ENCODE results near the gene LEPR. TPM values are rescaled to one million over a fixed set of nuclear protein-coding genes. Genes with fewer than 3 reads are reported as not detected.
A peak's percentile ranks its signal among the peaks of the same experiment; 100 is the strongest.
"Not testable (repeated sequence)": the region's sequence is repeated elsewhere in the genome, so short reads cannot be mapped to it uniquely, and the experiment has no call there.

The LEPR gene
- total RNA-seq (2014; rRNA removed; shearing (Covaris generic); ENCODE audit: low replicate concordance): 1.4 and 1.5 TPM in 2 replicates

GRCh38 chr1:65420590-65421350 is at the start of gene LEPR, which contains the start of gene LEPROT:
TSS of gene LEPR (plus strand) at chr1:65420668. CDS start at chr1:65565566, 144,898 bp downstream.
TSS of gene LEPROT (plus strand) at chr1:65420668. CDS start at chr1:65420725, 57 bp downstream.
- H3K4me3 ChIP-seq (ENCODE audit: low read length): peak within 1 kb of the TSS; percentile 95
- no peaks in the 10 kb centered on the region for H3K9me3 ChIP-seq (ENCODE audit: low read length)
- no peaks in the 10 kb centered on the region for H3K27me3 ChIP-seq (ENCODE audit: low read length)
- no peaks in the 10 kb centered on the region for H3K9me2 ChIP-seq (replicated peaks; ENCODE audit: insufficient read depth, low read length)
- peak within 1 kb of the TSS; percentile 85 for H3K9ac ChIP-seq (ENCODE audit: low read length)
- peaks cover 38% of the 10 kb centered on the region for H3K4me1 ChIP-seq (ENCODE audit: low read length)
- no peaks in the 10 kb centered on the region for H4K20me1 ChIP-seq (ENCODE audit: insufficient read depth, low read depth, low read length)
- peak within 1 kb of the TSS; percentile 88 for H3K4me2 ChIP-seq (ENCODE audit: low read depth, low read length, poor library complexity, severe bottlenecking)
- no peak for DNase-seq
- peak within 1 kb of the TSS; percentile 57 for H3K27ac ChIP-seq (ENCODE audit: low read length)
- H2AFZ ChIP-seq (ENCODE audit: low read length): peak within 1 kb of the TSS; percentile 100
- 0 out of 2 replicates have a peak, but pooled peaks cover 3% of the 10 kb centered on the region for H3K36me3 ChIP-seq (ENCODE audit: insufficient read depth, low read length)
- peaks cover 42% of the 10 kb centered on the region for H3K79me2 ChIP-seq (ENCODE audit: low read length)

GRCh38 chr1:65371544-65371943 is 48.9 kb upstream of the LEPR start:
- Histone ChIP-seq H3K9ac (ENCODE audit: low read length) (no peak overlapping the region), H3K36me3 (ENCODE audit: insufficient read depth, low read length) (no peaks in the 10 kb centered on the region), H3K9me2 (replicated peaks; ENCODE audit: insufficient read depth, low read length) (no peaks in the 10 kb centered on the region), H3K4me1 (ENCODE audit: low read length) (no peaks in the 10 kb centered on the region), H3K79me2 (ENCODE audit: low read length) (no peaks in the 10 kb centered on the region), H2AFZ (ENCODE audit: low read length) (no peak overlapping the region), H3K4me3 (ENCODE audit: low read length) (no peak overlapping the region), H3K9me3 (ENCODE audit: low read length) (no peaks in the 10 kb centered on the region), H3K4me2 (ENCODE audit: low read depth, low read length, poor library complexity, severe bottlenecking) (no peak overlapping the region), H4K20me1 (ENCODE audit: insufficient read depth, low read depth, low read length) (no peaks in the 10 kb centered on the region), H3K27ac (ENCODE audit: low read length) (no peak overlapping the region), H3K27me3 (ENCODE audit: low read length) (no peaks in the 10 kb centered on the region)
- no peak for DNase-seq

GRCh38 chr1:65372557-65372956 is 47.9 kb upstream of the LEPR start:
- no peak overlapping the region for H3K4me3 ChIP-seq (ENCODE audit: low read length)
- no peaks in the 10 kb centered on the region for H3K27me3 ChIP-seq (ENCODE audit: low read length)
- no peaks in the 10 kb centered on the region for H3K9me2 ChIP-seq (replicated peaks; ENCODE audit: insufficient read depth, low read length)
- H3K27ac ChIP-seq (ENCODE audit: low read length): no peak overlapping the region
- H4K20me1 ChIP-seq (ENCODE audit: insufficient read depth, low read depth, low read length): no peaks in the 10 kb centered on the region
- H3K4me2 ChIP-seq (ENCODE audit: low read depth, low read length, poor library complexity, severe bottlenecking): no peak overlapping the region
- no peak overlapping the region for H3K9ac ChIP-seq (ENCODE audit: low read length)
- H3K4me1 ChIP-seq (ENCODE audit: low read length): no peaks in the 10 kb centered on the region
- no peaks in the 10 kb centered on the region for H3K36me3 ChIP-seq (ENCODE audit: insufficient read depth, low read length)
- H3K79me2 ChIP-seq (ENCODE audit: low read length): no peaks in the 10 kb centered on the region
- H3K9me3 ChIP-seq (ENCODE audit: low read length): no peaks in the 10 kb centered on the region
- DNase-seq: no peak
- H2AFZ ChIP-seq (ENCODE audit: low read length): no peak overlapping the region

- no peaks in the 10 kb centered on the region for H3K9me2 ChIP-seq (replicated peaks; ENCODE audit: insufficient read depth, low read length)
- no peaks in the 10 kb centered on the region for H3K9me3 ChIP-seq (ENCODE audit: low read length)
- H3K4me1 ChIP-seq (ENCODE audit: low read length): no peaks in the 10 kb centered on the region
Measured at GRCh38 chr1:65377496-65378246, 42.8 kb upstream of the LEPR start.

GRCh38 chr1:65378247-65378946 is 42.1 kb upstream of the LEPR start:
- Histone ChIP-seq H3K36me3 (ENCODE audit: insufficient read depth, low read length) (no peaks in the 10 kb centered on the region), H3K79me2 (ENCODE audit: low read length) (no peaks in the 10 kb centered on the region), H3K9me3 (ENCODE audit: low read length) (no peaks in the 10 kb centered on the region), H3K27me3 (ENCODE audit: low read length) (no peaks in the 10 kb centered on the region), H3K4me2 (ENCODE audit: low read depth, low read length, poor library complexity, severe bottlenecking) (no peak overlapping the region), H3K9me2 (replicated peaks; ENCODE audit: insufficient read depth, low read length) (no peaks in the 10 kb centered on the region), H3K27ac (ENCODE audit: low read length) (no peak overlapping the region), H3K4me3 (ENCODE audit: low read length) (no peak overlapping the region), H2AFZ (ENCODE audit: low read length) (no peak overlapping the region), H3K4me1 (ENCODE audit: low read length) (no peaks in the 10 kb centered on the region), H4K20me1 (ENCODE audit: insufficient read depth, low read depth, low read length) (no peaks in the 10 kb centered on the region), H3K9ac (ENCODE audit: low read length) (no peak overlapping the region)
- DNase-seq: no peak

More at GRCh38 chr1:65377496-65378246, 42.8 kb upstream of the LEPR start:
- Histone ChIP-seq H3K27me3 (ENCODE audit: low read length) (no peaks in the 10 kb centered on the region), H3K4me3 (ENCODE audit: low read length) (no peak overlapping the region), H4K20me1 (ENCODE audit: insufficient read depth, low read depth, low read length) (no peaks in the 10 kb centered on the region), H3K36me3 (ENCODE audit: insufficient read depth, low read length) (no peaks in the 10 kb centered on the region), H3K27ac (ENCODE audit: low read length) (no peak overlapping the region), H3K9ac (ENCODE audit: low read length) (no peak overlapping the region), H3K4me2 (ENCODE audit: low read depth, low read length, poor library complexity, severe bottlenecking) (no peak overlapping the region), H3K79me2 (ENCODE audit: low read length) (no peaks in the 10 kb centered on the region), H2AFZ (ENCODE audit: low read length) (no peak overlapping the region)
- DNase-seq: no peak

- H2AFZ ChIP-seq (ENCODE audit: low read length); H3K4me2 ChIP-seq (ENCODE audit: low read depth, low read length, poor library complexity, severe bottlenecking); H3K4me1 ChIP-seq (ENCODE audit: low read length); H3K9ac ChIP-seq (ENCODE audit: low read length); H3K27ac ChIP-seq (ENCODE audit: low read length); H3K36me3 ChIP-seq (ENCODE audit: insufficient read depth, low read length); H3K27me3 ChIP-seq (ENCODE audit: low read length); H3K9me2 ChIP-seq (replicated peaks; ENCODE audit: insufficient read depth, low read length); H3K4me3 ChIP-seq (ENCODE audit: low read length); H4K20me1 ChIP-seq (ENCODE audit: insufficient read depth, low read depth, low read length); DNase-seq; H3K9me3 ChIP-seq (ENCODE audit: low read length); H3K79me2 ChIP-seq (ENCODE audit: low read length): not testable (repeated sequence)
Measured at GRCh38 chr1:65384426-65384825, 36.0 kb upstream of the LEPR start.

GRCh38 chr1:65386439-65386838 is 34.0 kb upstream of the LEPR start:
- DNase-seq: no peak
- no peaks in the 10 kb centered on the region for H3K36me3 ChIP-seq (ENCODE audit: insufficient read depth, low read length)
- H3K9me2 ChIP-seq (replicated peaks; ENCODE audit: insufficient read depth, low read length): no peaks in the 10 kb centered on the region
- no peaks in the 10 kb centered on the region for H4K20me1 ChIP-seq (ENCODE audit: insufficient read depth, low read depth, low read length)
- H3K9ac ChIP-seq (ENCODE audit: low read length): no peak overlapping the region
- H3K9me3 ChIP-seq (ENCODE audit: low read length): no peaks in the 10 kb centered on the region
- no peaks in the 10 kb centered on the region for H3K27me3 ChIP-seq (ENCODE audit: low read length)
- no peak overlapping the region for H2AFZ ChIP-seq (ENCODE audit: low read length)
- no peaks in the 10 kb centered on the region for H3K79me2 ChIP-seq (ENCODE audit: low read length)
- H3K4me3 ChIP-seq (ENCODE audit: low read length): no peak overlapping the region
- H3K4me2 ChIP-seq (ENCODE audit: low read depth, low read length, poor library complexity, severe bottlenecking): no peak overlapping the region
- no peak overlapping the region for H3K27ac ChIP-seq (ENCODE audit: low read length)
- H3K4me1 ChIP-seq (ENCODE audit: low read length): no peaks in the 10 kb centered on the region

- no peak for DNase-seq
- Histone ChIP-seq H4K20me1 (ENCODE audit: insufficient read depth, low read depth, low read length) (no peaks in the 10 kb centered on the region), H3K79me2 (ENCODE audit: low read length) (no peaks in the 10 kb centered on the region), H3K4me1 (ENCODE audit: low read length) (no peaks in the 10 kb centered on the region), H3K9me2 (replicated peaks; ENCODE audit: insufficient read depth, low read length) (no peaks in the 10 kb centered on the region), H3K9ac (ENCODE audit: low read length) (no peak overlapping the region), H3K36me3 (ENCODE audit: insufficient read depth, low read length) (no peaks in the 10 kb centered on the region), H3K9me3 (ENCODE audit: low read length) (no peaks in the 10 kb centered on the region), H3K4me3 (ENCODE audit: low read length) (no peak overlapping the region), H2AFZ (ENCODE audit: low read length) (no peak overlapping the region), H3K27me3 (ENCODE audit: low read length) (no peaks in the 10 kb centered on the region), H3K27ac (ENCODE audit: low read length) (no peak overlapping the region), H3K4me2 (ENCODE audit: low read depth, low read length, poor library complexity, severe bottlenecking) (no peak overlapping the region)
Measured at GRCh38 chr1:65387821-65388220, 32.6 kb upstream of the LEPR start.

Data from Karpas-422 (cell line).